Right kidney (tissue), 1 donor: ENCODE data around the gene OSBPL7.
"Not testable (repeated sequence)": the region's sequence is repeated elsewhere in the genome, so short reads cannot be mapped to it uniquely, and the experiment has no call there.

Experiments
- DNase-seq: peaks from one replicate; pipeline ENCODE4 v3.0.0-alpha.2; 2016

The OSBPL7 gene

GRCh38 chr17:47773649-47774048, 47.9 kb downstream of the OSBPL7 start:
- DNase-seq, result not testable (repeated sequence)

- no peak for DNase-seq
Measured at GRCh38 chr17:47763913-47764582, 57.5 kb downstream of the OSBPL7 start.

- no peak for DNase-seq
Measured at GRCh38 chr17:47762728-47763127, 58.9 kb downstream of the OSBPL7 start.

GRCh38 chr17:47760409-47761140, 61.0 kb downstream of the OSBPL7 start:
- no peak for DNase-seq

GRCh38 chr17:47757386-47757785, 64.2 kb downstream of the OSBPL7 start:
- no peak for DNase-seq
